ENCODE results near the gene TAF3.

DNA sequence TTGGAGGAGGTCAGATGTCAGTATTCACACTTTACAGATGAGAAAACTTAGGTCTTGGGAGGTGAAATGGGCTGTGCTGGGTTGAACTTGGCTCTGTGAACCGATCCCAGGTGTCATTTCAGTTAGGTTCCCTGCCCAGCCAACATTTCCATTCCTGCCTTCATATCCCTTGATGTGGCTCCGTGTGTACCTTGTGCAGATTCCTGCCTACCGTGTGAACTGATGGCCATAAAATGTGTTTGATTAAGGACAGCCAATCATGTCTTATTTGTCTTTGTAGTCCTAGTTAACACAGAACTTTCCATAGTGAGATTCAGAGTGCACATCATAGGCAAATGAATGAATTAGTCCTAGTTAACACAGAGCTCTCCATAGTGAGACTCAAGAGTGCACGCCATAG, 135.1 kb downstream of the TAF3 start:
- TF ChIP-seq, protein P1, sequence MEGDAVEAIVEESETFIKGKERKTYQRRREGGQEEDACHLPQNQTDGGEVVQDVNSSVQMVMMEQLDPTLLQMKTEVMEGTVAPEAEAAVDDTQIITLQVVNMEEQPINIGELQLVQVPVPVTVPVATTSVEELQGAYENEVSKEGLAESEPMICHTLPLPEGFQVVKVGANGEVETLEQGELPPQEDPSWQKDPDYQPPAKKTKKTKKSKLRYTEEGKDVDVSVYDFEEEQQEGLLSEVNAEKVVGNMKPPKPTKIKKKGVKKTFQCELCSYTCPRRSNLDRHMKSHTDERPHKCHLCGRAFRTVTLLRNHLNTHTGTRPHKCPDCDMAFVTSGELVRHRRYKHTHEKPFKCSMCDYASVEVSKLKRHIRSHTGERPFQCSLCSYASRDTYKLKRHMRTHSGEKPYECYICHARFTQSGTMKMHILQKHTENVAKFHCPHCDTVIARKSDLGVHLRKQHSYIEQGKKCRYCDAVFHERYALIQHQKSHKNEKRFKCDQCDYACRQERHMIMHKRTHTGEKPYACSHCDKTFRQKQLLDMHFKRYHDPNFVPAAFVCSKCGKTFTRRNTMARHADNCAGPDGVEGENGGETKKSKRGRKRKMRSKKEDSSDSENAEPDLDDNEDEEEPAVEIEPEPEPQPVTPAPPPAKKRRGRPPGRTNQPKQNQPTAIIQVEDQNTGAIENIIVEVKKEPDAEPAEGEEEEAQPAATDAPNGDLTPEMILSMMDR (IDR thresholded peaks at IDR 0.05): no peak
- TF ChIP-seq POLR2A (IDR thresholded peaks at IDR 0.05) (no peak), POLR2AphosphoS5 (IDR thresholded peaks at IDR 0.05) (no peak)

All from breast epithelium (tissue), 3 donors.